ENCODE results near the gene PYCR2. TPM values are rescaled to one million over a fixed set of nuclear protein-coding genes. Genes with fewer than 3 reads are reported as not detected.

The PYCR2 gene
- 49.5 to 60.4 TPM (median 58.9 TPM) in 5 replicates for total RNA-seq (2022; extraction: Qiagen RNA extraction; ENCODE audit: low read depth)

DNA sequence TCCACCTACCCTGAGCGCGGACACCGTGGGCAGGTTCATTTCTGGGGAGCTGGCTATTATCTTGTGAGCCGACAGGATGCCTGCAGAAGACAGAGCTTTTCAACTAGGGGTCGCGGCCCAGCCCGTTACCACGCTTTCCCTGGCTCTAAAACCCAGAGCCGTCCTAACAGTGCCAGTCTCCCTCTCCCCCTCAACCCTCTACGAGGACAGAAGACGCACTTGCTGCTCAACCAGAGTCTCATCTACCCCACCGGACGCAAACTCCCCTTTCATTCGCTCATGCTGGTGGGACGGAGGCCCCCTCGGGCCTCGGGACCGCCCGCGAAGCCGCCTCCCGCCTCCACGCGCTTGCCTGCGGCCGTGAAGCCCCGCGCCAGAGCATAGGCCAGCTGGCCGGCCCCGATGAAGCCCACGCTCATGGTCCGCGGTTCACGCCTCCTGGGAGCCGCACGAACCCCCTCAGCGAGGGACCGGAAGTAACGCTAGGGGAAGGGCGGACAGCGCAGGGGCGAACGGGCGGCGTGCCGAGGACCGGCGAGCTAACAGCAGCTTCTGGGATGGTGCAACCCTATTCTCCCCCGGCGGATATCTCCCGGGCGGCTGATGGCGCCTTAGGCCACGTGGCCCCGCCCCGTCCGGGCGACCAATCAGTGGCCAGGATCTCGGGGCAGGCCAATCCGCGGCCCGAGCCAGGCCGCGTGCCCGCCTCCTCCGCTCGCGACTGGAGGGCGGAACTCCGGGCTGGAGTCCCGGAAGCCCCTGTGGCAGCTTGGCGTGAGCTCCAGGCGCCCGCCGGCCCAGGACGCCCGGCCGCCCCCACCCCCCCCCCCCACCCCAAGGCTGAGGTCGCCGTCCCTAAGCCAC lies at the start of gene PYCR2:
TSS of gene PYCR2 (minus strand) at position 559 of the 864 bp plus-strand sequence. CDS start at position 419, 140 bp downstream.

DNA sequence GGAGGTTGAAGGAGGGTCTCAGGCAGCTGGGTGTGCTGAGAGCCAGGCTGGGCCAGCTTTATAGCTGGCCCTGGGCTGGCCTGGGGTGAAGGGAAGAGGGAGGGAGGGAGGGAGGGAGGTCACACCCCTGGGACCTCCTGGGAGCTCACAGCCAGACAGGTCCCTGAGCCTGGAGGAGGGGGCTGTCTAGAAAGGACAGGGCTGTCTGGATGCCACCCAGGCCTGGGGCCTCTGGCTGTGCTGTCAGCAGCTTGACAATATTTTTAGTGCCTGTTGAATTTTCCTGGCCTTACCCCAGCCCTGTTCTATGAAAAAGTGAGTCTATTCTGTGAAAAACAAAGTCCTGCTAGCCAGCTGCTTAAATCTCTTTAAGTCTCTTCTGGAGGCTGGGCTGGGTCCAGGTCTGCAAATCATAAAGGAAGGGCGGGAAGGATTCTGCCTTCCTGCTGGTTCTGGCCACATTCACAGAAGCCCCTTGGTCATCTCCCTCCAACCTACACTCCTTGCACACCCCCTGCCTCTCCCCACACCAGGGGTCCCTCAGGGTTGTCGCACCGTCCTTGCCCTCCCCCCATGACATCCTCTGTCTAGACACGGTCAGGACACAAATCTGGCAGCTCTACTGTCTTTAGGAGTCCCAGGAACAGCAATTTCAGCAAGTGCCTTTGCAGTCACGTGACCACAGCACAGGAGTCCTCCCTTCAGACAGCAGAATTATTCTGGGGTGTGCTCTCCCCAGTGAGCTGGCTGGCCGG lies 17.3 kb upstream of the PYCR2 start, which contains the start of gene LEFTY2:
TSS of gene LEFTY2 (minus strand) at position 34 of the 755 bp plus-strand sequence. CDS start 80 bp downstream, outside the sequence.

GRCh38 chr1:225888898-225889601 lies 35.0 kb downstream of the PYCR2 start, which contains the start of gene LEFTY1:
Gene LEFTY1, minus strand, starts transcription at chr1:225889146. Its CDS starts 80 bp downstream, at chr1:225889066.

GRCh38 chr1:225881959-225882693 lies 41.9 kb downstream of the PYCR2 start, which contains the start of gene TMEM63A:
Gene TMEM63A, minus strand, starts transcription at chr1:225882380. Its CDS starts 4,800 bp downstream, at chr1:225877580.

Other genes starting within 250 kb of the PYCR2 start
- gene SRP9, start 146.4 kb downstream of the PYCR2 start, total RNA-seq (2022; extraction: Qiagen RNA extraction; ENCODE audit: low read depth): 225 to 350 TPM (median 250 TPM) in 5 replicates
- 211 to 256 TPM (median 234 TPM) in 5 replicates for gene EPHX1, start 114.1 kb downstream of the PYCR2 start, total RNA-seq (2022; extraction: Qiagen RNA extraction; ENCODE audit: low read depth)
- 5.5 to 7.6 TPM (median 6.7 TPM) in 5 replicates for gene TMEM63A, start 41.9 kb downstream of the PYCR2 start, total RNA-seq (2022; extraction: Qiagen RNA extraction; ENCODE audit: low read depth)
- 0.19 to 0.41 TPM (median 0.28 TPM) in 4 of 5 replicates, not detected in the other for gene LEFTY1, start 35.1 kb downstream of the PYCR2 start, total RNA-seq (2022; extraction: Qiagen RNA extraction; ENCODE audit: low read depth)
- not detected in 5 replicates for gene LEFTY2, start 17.0 kb upstream of the PYCR2 start, total RNA-seq (2022; extraction: Qiagen RNA extraction; ENCODE audit: low read depth)
- gene SDE2, start 75.1 kb upstream of the PYCR2 start, total RNA-seq (2022; extraction: Qiagen RNA extraction; ENCODE audit: low read depth): 6.5 to 12.4 TPM (median 7.0 TPM) in 5 replicates
- 411 to 461 TPM (median 452 TPM) in 5 replicates for gene H3-3A, start 138.5 kb upstream of the PYCR2 start, total RNA-seq (2022; extraction: Qiagen RNA extraction; ENCODE audit: low read depth)

Data from A549 treated with CpdA at 1 μM for 4 hours (cell line).